Heart left ventricle (tissue), 13 donors: ENCODE results near the gene GPR15LG.
"Not testable (repeated sequence)": the region's sequence is repeated elsewhere in the genome, so short reads cannot be mapped to it uniquely, and the experiment has no call there.

Experiments
- CTCF ChIP-seq, 12 donors: fragments of 200-600 bp; sonication (generic) in 4 of 12; IDR thresholded peaks; one replicate each; pipeline versions ENCODE4 v1.5.0 to v1.8.0; 2018 to 2022; ENCODE audit warnings: antibody characterized with exemption in 12 of 12, mild to moderate bottlenecking in 5 of 12
- POLR2A ChIP-seq, 2 donors: fragments of 450-650 bp; IDR thresholded peaks; one replicate each; pipeline ENCODE4 v1.6.1; 2017; ENCODE audit warnings: antibody characterized with exemption in 2 of 2, mild to moderate bottlenecking in 2 of 2, moderate library complexity in 2 of 2
- donor health status: ischemic (EF 13 %, LVEDD 7.1; RV severe dilation, severe dysfunction).
- donor health status: DM: no; HTN: yes; CAD: no.
- donor health status: DM: no; HTN: no; CAD: no.
- donor health status: ischemic (EF 25% LVEDD 6.9; RV normal size, moderate dysfunction).
- donor health status: ischemic (EF 25% LVEDD 5.7; RV mildly dilated, moderate dysfunction).
- donor health status: ischemic (EF 35%, LVEDD 5.7; RV mildly dilated, moderate dysfunction).
- donor health status: nonischemic (EF 11% LVEDD 7.7; RV severe dilation, severe dysfunction).
- donor health status: DM: yes; HTN: yes; CAD: no.
- donor health status: PGD.
- donor health status: ischemic (EF 29% LVEDD 5.4; RV normal size, mild dysfunction).
- donor health status: nonischemic (EF 23%, LVEDD 6.1; RV moderate dilation, normal function).

- TF ChIP-seq POLR2A, CTCF (IDR thresholded peaks at IDR 0.05): not testable (repeated sequence)
Measured at GRCh38 chr10:84125910-84126784, 47.5 kb upstream of the GPR15LG start.
